Body of pancreas (tissue), 4 donors: ENCODE measurements around the gene POLR2J3.
"Not testable (repeated sequence)": the region's sequence is repeated elsewhere in the genome, so short reads cannot be mapped to it uniquely, and the experiment has no call there.

Experiments used
- CTCF ChIP-seq, 7 experiments: fragments of 450-650 bp in 4 of 7; fragments of 200-600 bp in 3 of 7; sonication (generic) in 3 of 7; IDR thresholded peaks; one replicate each; pipeline ENCODE4 v1.5.1; 2016 to 2019; ENCODE audit warnings: antibody characterized with exemption in 7 of 7
- POLR2A ChIP-seq, 3 donors: fragments of 450-650 bp; IDR thresholded peaks; one replicate each; pipeline ENCODE4 v1.6.1; 2016; ENCODE audit warnings: antibody characterized with exemption in 3 of 3, mild to moderate bottlenecking in 2 of 3

GRCh38 chr7:102596036-102596435 lies 23.7 kb upstream of the POLR2J3 start:
- not testable (repeated sequence) for TF ChIP-seq CTCF, POLR2A (IDR thresholded peaks at IDR 0.05)
